Liver (tissue), 9 donors: ENCODE results near the gene DNM3. TPM values are rescaled to one million over a fixed set of nuclear protein-coding genes. Genes with fewer than 3 reads are reported as not detected.

Source experiments
- DNase-seq: peaks from one replicate; pipeline ENCODE4 v3.0.0-alpha.2; 2017; ENCODE audit warnings: low spot score
- H3K27ac ChIP-seq, 2 donors: one replicate each; pipeline ENCODE4 v1.7.0; 2013; ENCODE audit warnings: inconsistent platforms in 2 of 2, low read length in 2 of 2, control low read depth in 1 of 2, low read depth in 1 of 2, mild to moderate bottlenecking in 1 of 2
- H3K27me3 ChIP-seq, 4 donors: one replicate each; pipeline versions ENCODE4 v1.6.1 to v1.7.0; 2013; ENCODE audit warnings: low read length in 3 of 4, inconsistent platforms in 1 of 4, mild to moderate bottlenecking in 1 of 4, moderate library complexity in 1 of 4; ENCODE audit not compliant: control insufficient read depth in 4 of 4, insufficient read depth in 4 of 4
- H3K36me3 ChIP-seq, 4 donors: one replicate each; pipeline versions ENCODE4 v1.6.1 to v1.7.0; 2013; ENCODE audit warnings: low read length in 3 of 4, mild to moderate bottlenecking in 3 of 4, low read depth in 1 of 4, moderate library complexity in 1 of 4; ENCODE audit not compliant: control insufficient read depth in 4 of 4, insufficient read depth in 3 of 4
- H3K4me1 ChIP-seq, 4 donors: one replicate each; pipeline versions ENCODE4 v1.6.1 to v1.7.0; 2013; ENCODE audit warnings: low read length in 3 of 4, mild to moderate bottlenecking in 3 of 4, moderate library complexity in 1 of 4; ENCODE audit not compliant: control insufficient read depth in 4 of 4, insufficient read depth in 4 of 4
- H3K4me3 ChIP-seq, 3 donors: one replicate each; pipeline versions ENCODE4 v1.6.1 to v1.7.0; 2013; ENCODE audit warnings: low read length in 3 of 3, control low read depth in 1 of 3, low read depth in 1 of 3, mild to moderate bottlenecking in 1 of 3
- H3K9ac ChIP-seq, 2 donors: one replicate each; pipeline ENCODE4 v1.7.0; 2013; ENCODE audit warnings: low read length in 2 of 2, mild to moderate bottlenecking in 2 of 2, moderate library complexity in 2 of 2, control low read depth in 1 of 2, low read depth in 1 of 2
- H3K9me3 ChIP-seq, 4 donors: one replicate each; pipeline versions ENCODE4 v1.6.1 to v1.7.0; 2013; ENCODE audit warnings: low read length in 3 of 4; ENCODE audit not compliant: control insufficient read depth in 4 of 4
- EGR1 ChIP-seq, 2 donors: IDR thresholded peaks; 2 replicates each; pipeline ENCODE4 v1.6.1; 2016 to 2018; ENCODE audit warnings: antibody characterized with exemption in 2 of 2, low read depth in 2 of 2
- FOXA1 ChIP-seq: IDR thresholded peaks from 2 replicates; pipeline ENCODE4 v1.6.1; 2016; ENCODE audit warnings: antibody characterized with exemption
- GABPA ChIP-seq, 2 donors: IDR thresholded peaks in 1 of 2; conservative IDR thresholded peaks in 1 of 2; 2 replicates each; pipeline ENCODE4 v1.6.1; 2016; ENCODE audit warnings: antibody characterized with exemption in 2 of 2, mild to moderate bottlenecking in 1 of 2, moderate library complexity in 1 of 2
- HNF4A ChIP-seq, 2 donors: conservative IDR thresholded peaks; 2 replicates each; pipeline ENCODE4 v1.6.1; 2016; ENCODE audit warnings: antibody characterized with exemption in 2 of 2, mild to moderate bottlenecking in 2 of 2
- HNF4G ChIP-seq: IDR thresholded peaks from 2 replicates; pipeline ENCODE4 v1.6.1; 2016; ENCODE audit warnings: antibody characterized with exemption
- JUND ChIP-seq, 2 donors: IDR thresholded peaks; 2 replicates each; pipeline ENCODE4 v1.6.1; 2016; ENCODE audit warnings: antibody characterized with exemption in 2 of 2
- RAD21 ChIP-seq, 2 donors: IDR thresholded peaks; 2 replicates each; pipeline ENCODE4 v1.6.1; 2016; ENCODE audit warnings: antibody characterized with exemption in 2 of 2, mild to moderate bottlenecking in 2 of 2
- RXRA ChIP-seq, 2 donors: IDR thresholded peaks; 2 replicates each; pipeline ENCODE4 v1.6.1; 2017 to 2018; ENCODE audit warnings: antibody characterized with exemption in 2 of 2, mild to moderate bottlenecking in 1 of 2
- SP1 ChIP-seq: IDR thresholded peaks from 2 replicates; pipeline ENCODE4 v1.6.1; 2018; ENCODE audit warnings: antibody characterized with exemption, mild to moderate bottlenecking
- TAF1 ChIP-seq: conservative IDR thresholded peaks from 2 replicates; pipeline ENCODE4 v1.6.1; 2016; ENCODE audit warnings: antibody characterized with exemption, mild to moderate bottlenecking
- YY1 ChIP-seq: IDR thresholded peaks from 2 replicates; pipeline ENCODE4 v1.6.1; 2016; ENCODE audit warnings: antibody characterized with exemption, mild to moderate bottlenecking
- ZBTB33 ChIP-seq: IDR thresholded peaks from 2 replicates; pipeline ENCODE4 v1.6.1; 2016; ENCODE audit warnings: antibody characterized with exemption
- WGBS: extraction: QIAGEN DNeasy Blood & Tissue Kit; methylation state at CpG from one replicate; pipeline ENCODE4 v1.1.7; 2013; 5-methylcytosine and 5-hydroxymethylcytosine counted together
- polyA plus RNA-seq, 2 donors: library from polyadenylated mRNA; stranded (reverse) in 1 of 2; unstranded in 1 of 2; fragments of 200-250 nt in 1 of 2; fragments of >200 nt in 1 of 2; fragmentation: Nextera tagmentation in 1 of 2; extraction: Ambion mirVana in 1 of 2; gene quantifications; one replicate each; pipeline versions ENCODE4 v1.2.1 to v1.2.3, GENCODE V29; 2013 to 2015
- total RNA-seq, 2 donors: library from RNA; depleted of rRNA; stranded (reverse); fragments of >200 nt; gene quantifications; one replicate each; pipeline ENCODE4 v1.2.3, GENCODE V29; 2014
- TF ChIP-seq, protein P1 (sequence below): fragments of 150-350 bp; IDR thresholded peaks from 2 replicates; pipeline ENCODE4 v1.5.1; 2017; ENCODE audit warnings: improper control_type of control experiment, low read depth, low read length; ENCODE audit not compliant: missing input control
- TF ChIP-seq, protein P2 (sequence below): IDR thresholded peaks from 2 replicates; pipeline ENCODE4 v1.6.1; 2016; ENCODE audit warnings: antibody characterized with exemption
- TF ChIP-seq, protein P3 (sequence below): IDR thresholded peaks from 2 replicates; pipeline ENCODE4 v1.6.1; 2016; ENCODE audit warnings: antibody characterized with exemption, mild to moderate bottlenecking
- donor health status: healthy.
- donor health status: healthy.
- donor health status: healthy.
- donor health status: healthy.
- donor health status: healthy.

DNM3 gene
- total and polyA plus RNA-seq, 4 donors, result 0.08 to 3.2 (median 1.0) TPM

DNA sequence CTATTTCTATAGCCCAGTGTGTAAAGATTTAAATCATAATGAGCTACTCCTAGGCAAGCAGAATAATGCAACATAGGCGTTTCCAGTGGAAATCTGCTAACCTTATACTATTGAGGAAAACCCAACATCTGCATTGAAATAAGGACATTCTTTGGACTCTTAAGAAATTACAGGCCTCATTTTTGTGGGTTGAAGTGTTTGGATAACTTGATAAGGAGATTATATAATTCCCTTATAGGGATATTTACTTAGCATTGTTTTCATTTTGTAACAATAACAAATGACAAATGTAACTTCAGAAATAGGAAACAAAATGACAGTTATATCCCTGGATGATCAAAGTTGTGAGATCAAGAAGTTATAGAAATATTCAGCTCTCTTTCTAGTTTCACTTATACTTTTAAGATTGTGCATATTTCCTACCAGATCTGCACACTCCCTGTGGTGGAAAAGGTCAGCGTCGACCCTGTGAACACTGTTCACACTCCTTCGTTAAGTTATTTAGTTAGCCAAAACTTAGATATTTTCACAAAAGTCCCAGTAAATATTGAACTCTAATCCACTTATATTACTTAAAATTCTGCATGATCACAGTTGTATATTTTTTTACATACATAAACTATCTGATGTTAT, 294.8 kb downstream of the DNM3 start:
- WGBS, result 83% methylated on average over 4 of the region's 4 CpGs

DNA sequence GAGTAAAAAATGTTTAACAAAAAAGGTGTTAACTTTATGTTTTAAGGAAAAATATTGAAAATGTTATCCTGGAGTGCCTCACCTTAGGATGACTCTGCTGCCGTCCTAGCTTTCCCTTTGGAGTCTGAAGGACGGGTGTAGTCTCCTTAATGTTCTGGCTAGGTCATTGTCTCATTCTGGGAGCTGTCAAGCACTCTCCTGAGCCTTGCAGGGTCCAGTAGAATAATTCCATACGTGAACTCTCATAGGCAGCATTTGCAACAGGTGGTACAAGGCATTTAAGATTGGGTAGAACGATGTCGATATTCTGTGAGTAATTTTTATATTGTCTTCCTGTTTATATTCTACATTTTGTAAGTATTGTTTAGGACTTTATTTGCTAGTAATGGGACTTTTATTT, 295.6 kb downstream of the DNM3 start:
- Histone ChIP-seq H3K27ac (no peak overlapping the region), H3K4me3 (no peak overlapping the region), H3K27me3 (no peaks in the 10 kb centered on the region), H3K9me3 (no peaks in the 10 kb centered on the region), H3K4me1 (no peaks in the 10 kb centered on the region), H3K36me3 (no peaks in the 10 kb centered on the region), H3K9ac (no peak overlapping the region)
- TF ChIP-seq, protein P1, sequence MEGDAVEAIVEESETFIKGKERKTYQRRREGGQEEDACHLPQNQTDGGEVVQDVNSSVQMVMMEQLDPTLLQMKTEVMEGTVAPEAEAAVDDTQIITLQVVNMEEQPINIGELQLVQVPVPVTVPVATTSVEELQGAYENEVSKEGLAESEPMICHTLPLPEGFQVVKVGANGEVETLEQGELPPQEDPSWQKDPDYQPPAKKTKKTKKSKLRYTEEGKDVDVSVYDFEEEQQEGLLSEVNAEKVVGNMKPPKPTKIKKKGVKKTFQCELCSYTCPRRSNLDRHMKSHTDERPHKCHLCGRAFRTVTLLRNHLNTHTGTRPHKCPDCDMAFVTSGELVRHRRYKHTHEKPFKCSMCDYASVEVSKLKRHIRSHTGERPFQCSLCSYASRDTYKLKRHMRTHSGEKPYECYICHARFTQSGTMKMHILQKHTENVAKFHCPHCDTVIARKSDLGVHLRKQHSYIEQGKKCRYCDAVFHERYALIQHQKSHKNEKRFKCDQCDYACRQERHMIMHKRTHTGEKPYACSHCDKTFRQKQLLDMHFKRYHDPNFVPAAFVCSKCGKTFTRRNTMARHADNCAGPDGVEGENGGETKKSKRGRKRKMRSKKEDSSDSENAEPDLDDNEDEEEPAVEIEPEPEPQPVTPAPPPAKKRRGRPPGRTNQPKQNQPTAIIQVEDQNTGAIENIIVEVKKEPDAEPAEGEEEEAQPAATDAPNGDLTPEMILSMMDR, result no peak
- TF ChIP-seq, protein P2, sequence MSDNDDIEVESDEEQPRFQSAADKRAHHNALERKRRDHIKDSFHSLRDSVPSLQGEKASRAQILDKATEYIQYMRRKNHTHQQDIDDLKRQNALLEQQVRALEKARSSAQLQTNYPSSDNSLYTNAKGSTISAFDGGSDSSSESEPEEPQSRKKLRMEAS, result no peak
- TF ChIP-seq HNF4A (conservative IDR thresholded peaks at IDR 0.05) (no peak), EGR1 (IDR thresholded peaks at IDR 0.05; ENCODE audit: low read depth in 2 of 2) (no peak), HNF4G (no peak)
- WGBS, result 72% methylated on average over 5 of the region's 5 CpGs
- DNase-seq, result no peak

More for the DNA sequence above, 294.8 kb downstream of the DNM3 start:
- H3K36me3 ChIP-seq, result no peaks in the 10 kb centered on the region
- no peak overlapping the region for H3K9ac ChIP-seq
- H3K27me3 ChIP-seq, result no peaks in the 10 kb centered on the region
- DNase-seq, result no peak
- TF ChIP-seq FOXA1, result no peak
- TF ChIP-seq, protein P1, result no peak
- no peak for TF ChIP-seq YY1
- TF ChIP-seq ZBTB33, result no peak
- TF ChIP-seq HNF4G, result no peak
- no peak for TF ChIP-seq RAD21 (IDR thresholded peaks at IDR 0.05)
- no peak for TF ChIP-seq SP1
- no peak for TF ChIP-seq JUND (IDR thresholded peaks at IDR 0.05)
- TF ChIP-seq GABPA (IDR thresholded peaks at IDR 0.05 in 1 of 2, conservative IDR thresholded peaks at IDR 0.05 in 1 of 2), result no peak
- TF ChIP-seq, protein P3, sequence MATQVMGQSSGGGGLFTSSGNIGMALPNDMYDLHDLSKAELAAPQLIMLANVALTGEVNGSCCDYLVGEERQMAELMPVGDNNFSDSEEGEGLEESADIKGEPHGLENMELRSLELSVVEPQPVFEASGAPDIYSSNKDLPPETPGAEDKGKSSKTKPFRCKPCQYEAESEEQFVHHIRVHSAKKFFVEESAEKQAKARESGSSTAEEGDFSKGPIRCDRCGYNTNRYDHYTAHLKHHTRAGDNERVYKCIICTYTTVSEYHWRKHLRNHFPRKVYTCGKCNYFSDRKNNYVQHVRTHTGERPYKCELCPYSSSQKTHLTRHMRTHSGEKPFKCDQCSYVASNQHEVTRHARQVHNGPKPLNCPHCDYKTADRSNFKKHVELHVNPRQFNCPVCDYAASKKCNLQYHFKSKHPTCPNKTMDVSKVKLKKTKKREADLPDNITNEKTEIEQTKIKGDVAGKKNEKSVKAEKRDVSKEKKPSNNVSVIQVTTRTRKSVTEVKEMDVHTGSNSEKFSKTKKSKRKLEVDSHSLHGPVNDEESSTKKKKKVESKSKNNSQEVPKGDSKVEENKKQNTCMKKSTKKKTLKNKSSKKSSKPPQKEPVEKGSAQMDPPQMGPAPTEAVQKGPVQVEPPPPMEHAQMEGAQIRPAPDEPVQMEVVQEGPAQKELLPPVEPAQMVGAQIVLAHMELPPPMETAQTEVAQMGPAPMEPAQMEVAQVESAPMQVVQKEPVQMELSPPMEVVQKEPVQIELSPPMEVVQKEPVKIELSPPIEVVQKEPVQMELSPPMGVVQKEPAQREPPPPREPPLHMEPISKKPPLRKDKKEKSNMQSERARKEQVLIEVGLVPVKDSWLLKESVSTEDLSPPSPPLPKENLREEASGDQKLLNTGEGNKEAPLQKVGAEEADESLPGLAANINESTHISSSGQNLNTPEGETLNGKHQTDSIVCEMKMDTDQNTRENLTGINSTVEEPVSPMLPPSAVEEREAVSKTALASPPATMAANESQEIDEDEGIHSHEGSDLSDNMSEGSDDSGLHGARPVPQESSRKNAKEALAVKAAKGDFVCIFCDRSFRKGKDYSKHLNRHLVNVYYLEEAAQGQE, result no peak
- TF ChIP-seq RXRA (IDR thresholded peaks at IDR 0.05), result no peak
- TF ChIP-seq TAF1, result no peak
- H3K27ac ChIP-seq, result no peak overlapping the region
- no peak overlapping the region for H3K4me3 ChIP-seq
- H3K9me3 ChIP-seq, result no peaks in the 10 kb centered on the region
- H3K4me1 ChIP-seq, result no peaks in the 10 kb centered on the region
